SHP77 (cell line): ENCODE results near the gene ADORA1.
A peak's percentile ranks its signal among the peaks of the same experiment; 100 is the strongest.

Source experiments
- DNase-seq, 2 experiments: peaks; one replicate each; lab custom pipeline; 2025; lab: John Stamatoyannopoulos, UW

ADORA1 gene

GRCh38 chr1:203213126-203213525, 85.6 kb downstream of the ADORA1 start:
- no peak for DNase-seq

GRCh38 chr1:203214871-203215270, 87.3 kb downstream of the ADORA1 start:
- DNase-seq, result no peak

GRCh38 chr1:203215573-203215972, 88.0 kb downstream of the ADORA1 start:
- no peak for DNase-seq

- peak; percentile 40 to 52 for DNase-seq
These were observed 89.0 kb downstream of the ADORA1 start for GRCh38 chr1:203216274-203217138.
